ENCODE measurements around the gene SLC6A6. TPM values are rescaled to one million over a fixed set of nuclear protein-coding genes. Genes with fewer than 3 reads are reported as not detected.

SLC6A6 gene
- total RNA-seq, 4 donors from 2014 or later: 15.4 to 37.6 (median 20.9) TPM

- H3K27me3 ChIP-seq: no peaks in the 10 kb centered on the region
- no peak overlapping the region for H3K4me3 ChIP-seq
- H3K4me1 ChIP-seq: peaks cover 0 to 16% (median 0%) of the 10 kb centered on the region in 3 donors
- peaks cover 0 to 17% of the 10 kb centered on the region in 2 donors for H3K36me3 ChIP-seq
- no peak overlapping the region for H3K27ac ChIP-seq
- ATAC-seq: no peak
- no peak for TF ChIP-seq POLR2A (IDR thresholded peaks at IDR 0.05)
- TF ChIP-seq POLR2AphosphoS5 (IDR thresholded peaks at IDR 0.05): no peak
- TF ChIP-seq CTCF (IDR thresholded peaks at IDR 0.05): no peak
- no peak for TF ChIP-seq EP300 (IDR thresholded peaks at IDR 0.05)
- WGBS, 2 donors (ENCODE audit: low coverage in 1 of 2): 90 to 100% methylated on average over 1 to 8 of the region's 17 CpGs
- H3K9me3 ChIP-seq: no peaks in the 10 kb centered on the region
Measured at GRCh38 chr3:14491396-14492190, 89.2 kb downstream of the SLC6A6 start.

- Histone ChIP-seq H3K27me3 (no peaks in the 10 kb centered on the region), H3K36me3 (peaks cover 0 to 7% of the 10 kb centered on the region in 2 donors), H3K4me1 (peaks cover 0 to 10% (median 0%) of the 10 kb centered on the region in 3 donors), H3K4me3 (no peak overlapping the region), H3K27ac (no peak overlapping the region), H3K9me3 (no peaks in the 10 kb centered on the region)
- TF ChIP-seq POLR2AphosphoS5 (IDR thresholded peaks at IDR 0.05): no peak
- no peak for TF ChIP-seq EP300 (IDR thresholded peaks at IDR 0.05)
- no peak for TF ChIP-seq CTCF (IDR thresholded peaks at IDR 0.05)
- WGBS, 2 donors (ENCODE audit: low coverage in 1 of 2): 85 to 95% methylated on average over 8 to 11 of the region's 31 CpGs
- no peak for ATAC-seq
Measured at GRCh38 chr3:14492948-14493881, 90.8 kb downstream of the SLC6A6 start.

- Histone ChIP-seq H3K4me3 (no peak overlapping the region), H3K9me3 (peaks cover 0 to 2% (median 0%) of the 10 kb centered on the region in 3 donors), H3K36me3 (peaks cover 0 to 4% of the 10 kb centered on the region in 2 donors), H3K27me3 (no peaks in the 10 kb centered on the region), H3K4me1 (no peaks in the 10 kb centered on the region), H3K27ac (no peak overlapping the region)
- 90 to 92% methylated on average over 6 to 9 of the region's 17 CpGs for WGBS, 2 donors (ENCODE audit: low coverage in 1 of 2)
- no peak for ATAC-seq
- TF ChIP-seq CTCF (IDR thresholded peaks at IDR 0.05) (no peak), POLR2AphosphoS5 (IDR thresholded peaks at IDR 0.05) (no peak), EP300 (IDR thresholded peaks at IDR 0.05) (no peak), POLR2A (IDR thresholded peaks at IDR 0.05) (no peak)
Measured at GRCh38 chr3:14494279-14494972, 92.0 kb downstream of the SLC6A6 start.

GRCh38 chr3:14494973-14495300, 92.5 kb downstream of the SLC6A6 start:
- Histone ChIP-seq H3K27me3 (no peaks in the 10 kb centered on the region), H3K4me3 (no peak overlapping the region), H3K9me3 (peaks cover 0 to 7% (median 0%) of the 10 kb centered on the region in 3 donors), H3K36me3 (no peaks in the 10 kb centered on the region), H3K4me1 (no peaks in the 10 kb centered on the region), H3K27ac (no peak overlapping the region)
- 94% methylated on average over 3 of the region's 5 CpGs; no CpG with 5 or more reads in 1 of the 2 donors for WGBS, 2 donors (ENCODE audit: low coverage in 1 of 2)
- TF ChIP-seq CTCF (IDR thresholded peaks at IDR 0.05) (no peak), EP300 (IDR thresholded peaks at IDR 0.05) (no peak), POLR2AphosphoS5 (IDR thresholded peaks at IDR 0.05) (no peak), POLR2A (IDR thresholded peaks at IDR 0.05) (no peak)
- no peak for ATAC-seq

All from gastroesophageal sphincter (tissue), 4 donors.